ENCODE measurements around the gene PCDH15.

Gene PCDH15

GRCh38 chr10:54691331-54691730, 109.7 kb downstream of the PCDH15 start:
- no peak for DNase-seq (ENCODE audit: low spot score)
- H2BK12ac ChIP-seq (ENCODE audit: low read length), result no peak overlapping the region
- H3K18ac ChIP-seq (ENCODE audit: low read length), result no peak overlapping the region
- peaks cover 0 to 7% of the 10 kb centered on the region in 2 donors for H3K4me1 ChIP-seq (ENCODE audit: control insufficient read depth in 2 of 2, insufficient read depth in 1 of 2, low read depth in 1 of 2, low read length in 2 of 2)
- H4K8ac ChIP-seq (ENCODE audit: low read depth, low read length), result no peak overlapping the region
- H2BK15ac ChIP-seq (ENCODE audit: low read length), result no peak overlapping the region
- no peak overlapping the region for H3K4me2 ChIP-seq (ENCODE audit: insufficient read depth, low read length, poor library complexity, severe bottlenecking)
- no peak overlapping the region for H3K23ac ChIP-seq (ENCODE audit: low read depth, low read length, poor library complexity)
- H2BK5ac ChIP-seq (ENCODE audit: low read length), result no peak overlapping the region
- no peaks in the 10 kb centered on the region for H3K27me3 ChIP-seq (ENCODE audit: control insufficient read depth in 3 of 3, insufficient read depth in 3 of 3, low read depth in 1 of 3, low read length in 3 of 3)
- H3K4me3 ChIP-seq (ENCODE audit: low read length in 2 of 2), result no peak overlapping the region
- no peaks in the 10 kb centered on the region for H3K9me3 ChIP-seq (replicated peaks in 1 of 2; ENCODE audit: control insufficient read depth in 2 of 2, insufficient read depth in 1 of 2, low read depth in 1 of 2, low read length in 2 of 2)
- no peak overlapping the region for H2BK120ac ChIP-seq (ENCODE audit: low read depth, low read length)
- H3K79me1 ChIP-seq (ENCODE audit: low read depth, low read length), result no peaks in the 10 kb centered on the region
- H4K91ac ChIP-seq (ENCODE audit: low read depth, low read length, poor library complexity), result no peak overlapping the region
- no peak overlapping the region for H3K4ac ChIP-seq (ENCODE audit: low read length)
- peak overlapping the region; percentile 82 for H2AFZ ChIP-seq (ENCODE audit: low read length)
- no peaks in the 10 kb centered on the region for H3K36me3 ChIP-seq (replicated peaks in 1 of 2; ENCODE audit: control insufficient read depth in 2 of 2, insufficient read depth in 2 of 2, low read length in 2 of 2)
- H3K27ac ChIP-seq (replicated peaks; ENCODE audit: low read length), result no peak overlapping the region
- H3K9ac ChIP-seq (ENCODE audit: low read depth, low read length, poor library complexity), result no peak overlapping the region
- H2AK5ac ChIP-seq (ENCODE audit: low read depth, low read length), result no peak overlapping the region
- no peak overlapping the region for H3K14ac ChIP-seq (ENCODE audit: low read length)
- WGBS, 2 donors (ENCODE audit: extremely low coverage in 2 of 2, insufficient read length in 2 of 2, insufficient replicate concordance in 1 of 2), result no CpG with 5 or more reads among the region's 1 CpG

DNA sequence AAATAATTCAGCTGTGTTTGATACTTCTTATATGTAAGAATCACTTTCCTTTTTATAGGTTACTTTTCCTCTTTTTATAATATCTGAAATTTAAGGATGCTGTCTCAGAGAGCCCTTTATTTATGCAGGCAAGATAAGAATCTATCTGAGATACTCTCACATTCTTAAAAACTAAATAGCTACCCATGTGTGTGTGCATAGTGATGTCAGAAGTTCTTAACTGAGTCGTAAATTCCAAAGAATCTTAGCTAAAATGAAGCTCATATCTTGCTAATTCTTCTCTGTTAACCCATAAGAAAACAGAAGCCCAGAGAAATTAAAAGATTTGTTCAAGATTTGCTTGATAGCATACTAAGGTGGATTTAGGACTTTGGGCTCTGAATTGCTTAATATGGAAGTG, 118.5 kb downstream of the PCDH15 start:
- Histone ChIP-seq H3K27ac (replicated peaks; ENCODE audit: low read length) (no peak overlapping the region), H3K36me3 (replicated peaks in 1 of 2; ENCODE audit: control insufficient read depth in 2 of 2, insufficient read depth in 2 of 2, low read length in 2 of 2) (no peaks in the 10 kb centered on the region), H3K9me3 (replicated peaks in 1 of 2; ENCODE audit: control insufficient read depth in 2 of 2, insufficient read depth in 1 of 2, low read depth in 1 of 2, low read length in 2 of 2) (no peaks in the 10 kb centered on the region), H4K91ac (ENCODE audit: low read depth, low read length, poor library complexity) (no peak overlapping the region), H4K8ac (ENCODE audit: low read depth, low read length) (no peak overlapping the region), H3K4me2 (ENCODE audit: insufficient read depth, low read length, poor library complexity, severe bottlenecking) (no peak overlapping the region), H3K14ac (ENCODE audit: low read length) (no peak overlapping the region), H3K4me3 (ENCODE audit: low read length in 2 of 2) (no peak overlapping the region), H2BK15ac (ENCODE audit: low read length) (no peak overlapping the region), H3K9ac (ENCODE audit: low read depth, low read length, poor library complexity) (no peak overlapping the region), H3K4me1 (ENCODE audit: control insufficient read depth in 2 of 2, insufficient read depth in 1 of 2, low read depth in 1 of 2, low read length in 2 of 2) (no peaks in the 10 kb centered on the region), H3K27me3 (ENCODE audit: control insufficient read depth in 3 of 3, insufficient read depth in 3 of 3, low read depth in 1 of 3, low read length in 3 of 3) (no peaks in the 10 kb centered on the region), H2BK120ac (ENCODE audit: low read depth, low read length) (no peak overlapping the region), H3K79me1 (ENCODE audit: low read depth, low read length) (no peaks in the 10 kb centered on the region), H3K18ac (ENCODE audit: low read length) (no peak overlapping the region), H3K4ac (ENCODE audit: low read length) (no peak overlapping the region), H2AK5ac (ENCODE audit: low read depth, low read length) (no peak overlapping the region), H2BK12ac (ENCODE audit: low read length) (no peak overlapping the region), H3K23ac (ENCODE audit: low read depth, low read length, poor library complexity) (no peak overlapping the region), H2AFZ (ENCODE audit: low read length) (no peak overlapping the region), H2BK5ac (ENCODE audit: low read length) (no peak overlapping the region)
- WGBS, 2 donors (ENCODE audit: extremely low coverage in 2 of 2, insufficient read length in 2 of 2, insufficient replicate concordance in 1 of 2), result no CpG with 5 or more reads among the region's 1 CpG
- DNase-seq (ENCODE audit: low spot score), result no peak

DNA sequence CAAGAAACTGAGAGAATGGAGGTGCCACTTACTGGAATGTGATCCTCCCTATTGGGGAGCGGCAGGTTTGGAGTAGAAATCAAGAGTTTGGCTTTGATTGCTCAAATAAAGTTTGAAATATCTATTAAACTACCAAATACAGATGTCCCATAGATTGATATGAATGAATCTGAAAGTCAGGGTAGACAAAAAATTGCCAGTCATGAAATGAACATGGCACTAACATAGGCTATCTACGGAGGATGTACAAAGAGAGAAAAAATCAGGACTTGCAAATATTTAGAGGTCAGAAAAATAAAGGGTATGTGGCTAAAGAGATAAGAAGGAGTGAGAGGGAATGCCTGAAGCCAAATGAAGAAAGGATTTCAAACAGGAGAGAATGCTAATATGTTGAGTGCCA, 119.9 kb downstream of the PCDH15 start:
- no peak overlapping the region for H2BK5ac ChIP-seq (ENCODE audit: low read length)
- H3K14ac ChIP-seq (ENCODE audit: low read length), result no peak overlapping the region
- no peak overlapping the region for H3K18ac ChIP-seq (ENCODE audit: low read length)

GRCh38 chr10:54667136-54667535, 133.9 kb downstream of the PCDH15 start:
- Histone ChIP-seq H3K9ac (ENCODE audit: low read depth, low read length, poor library complexity) (no peak overlapping the region), H2AFZ (ENCODE audit: low read length) (no peak overlapping the region), H3K4me2 (ENCODE audit: insufficient read depth, low read length, poor library complexity, severe bottlenecking) (no peak overlapping the region), H3K27ac (replicated peaks; ENCODE audit: low read length) (no peak overlapping the region), H3K14ac (ENCODE audit: low read length) (no peak overlapping the region), H3K79me1 (ENCODE audit: low read depth, low read length) (no peaks in the 10 kb centered on the region), H3K36me3 (replicated peaks in 1 of 2; ENCODE audit: control insufficient read depth in 2 of 2, insufficient read depth in 2 of 2, low read length in 2 of 2) (no peaks in the 10 kb centered on the region), H3K23ac (ENCODE audit: low read depth, low read length, poor library complexity) (no peak overlapping the region), H2AK5ac (ENCODE audit: low read depth, low read length) (no peak overlapping the region), H3K4me1 (ENCODE audit: control insufficient read depth in 2 of 2, insufficient read depth in 1 of 2, low read depth in 1 of 2, low read length in 2 of 2) (peaks cover 0 to 2% of the 10 kb centered on the region in 2 donors), H3K4ac (ENCODE audit: low read length) (no peak overlapping the region), H2BK12ac (ENCODE audit: low read length) (no peak overlapping the region), H3K18ac (ENCODE audit: low read length) (no peak overlapping the region), H4K8ac (ENCODE audit: low read depth, low read length) (no peak overlapping the region), H3K9me3 (replicated peaks in 1 of 2; ENCODE audit: control insufficient read depth in 2 of 2, insufficient read depth in 1 of 2, low read depth in 1 of 2, low read length in 2 of 2) (no peaks in the 10 kb centered on the region), H3K27me3 (ENCODE audit: control insufficient read depth in 3 of 3, insufficient read depth in 3 of 3, low read depth in 1 of 3, low read length in 3 of 3) (no peaks in the 10 kb centered on the region), H2BK5ac (ENCODE audit: low read length) (no peak overlapping the region), H4K91ac (ENCODE audit: low read depth, low read length, poor library complexity) (no peak overlapping the region), H3K4me3 (ENCODE audit: low read length in 2 of 2) (no peak overlapping the region), H2BK15ac (ENCODE audit: low read length) (no peak overlapping the region), H2BK120ac (ENCODE audit: low read depth, low read length) (no peak overlapping the region)
- DNase-seq (ENCODE audit: low spot score), result no peak
- WGBS, 2 donors (ENCODE audit: extremely low coverage in 2 of 2, insufficient read length in 2 of 2, insufficient replicate concordance in 1 of 2), result no CpG with 5 or more reads among the region's 1 CpG

More for the DNA sequence above, 119.9 kb downstream of the PCDH15 start:
- Histone ChIP-seq H2BK120ac (ENCODE audit: low read depth, low read length) (no peak overlapping the region), H3K27me3 (ENCODE audit: control insufficient read depth in 3 of 3, insufficient read depth in 3 of 3, low read depth in 1 of 3, low read length in 3 of 3) (no peaks in the 10 kb centered on the region), H3K4me1 (ENCODE audit: control insufficient read depth in 2 of 2, insufficient read depth in 1 of 2, low read depth in 1 of 2, low read length in 2 of 2) (no peaks in the 10 kb centered on the region), H3K9ac (ENCODE audit: low read depth, low read length, poor library complexity) (no peak overlapping the region), H3K23ac (ENCODE audit: low read depth, low read length, poor library complexity) (no peak overlapping the region), H2BK12ac (ENCODE audit: low read length) (no peak overlapping the region), H3K79me1 (ENCODE audit: low read depth, low read length) (no peaks in the 10 kb centered on the region), H4K8ac (ENCODE audit: low read depth, low read length) (no peak overlapping the region), H3K9me3 (replicated peaks in 1 of 2; ENCODE audit: control insufficient read depth in 2 of 2, insufficient read depth in 1 of 2, low read depth in 1 of 2, low read length in 2 of 2) (no peaks in the 10 kb centered on the region), H2BK15ac (ENCODE audit: low read length) (no peak overlapping the region), H2AFZ (ENCODE audit: low read length) (no peak overlapping the region), H2AK5ac (ENCODE audit: low read depth, low read length) (no peak overlapping the region), H3K36me3 (replicated peaks in 1 of 2; ENCODE audit: control insufficient read depth in 2 of 2, insufficient read depth in 2 of 2, low read length in 2 of 2) (no peaks in the 10 kb centered on the region), H3K27ac (replicated peaks; ENCODE audit: low read length) (no peak overlapping the region), H3K4ac (ENCODE audit: low read length) (no peak overlapping the region), H4K91ac (ENCODE audit: low read depth, low read length, poor library complexity) (no peak overlapping the region), H3K4me3 (ENCODE audit: low read length in 2 of 2) (no peak overlapping the region), H3K4me2 (ENCODE audit: insufficient read depth, low read length, poor library complexity, severe bottlenecking) (no peak overlapping the region)
- no CpG with 5 or more reads among the region's 2 CpGs for WGBS, 2 donors (ENCODE audit: extremely low coverage in 2 of 2, insufficient read length in 2 of 2, insufficient replicate concordance in 1 of 2)
- no peak for DNase-seq (ENCODE audit: low spot score)

Data from neuronal stem cell (in vitro differentiated cells).